Smooth muscle cell (in vitro differentiated cells): ENCODE results near the gene SS18L1. TPM values are rescaled to one million over a fixed set of nuclear protein-coding genes. Genes with fewer than 3 reads are reported as not detected.

ENCODE experiments used
- DNase-seq: peaks from one replicate; lab custom pipeline; 2025; ENCODE audit not compliant: unreplicated experiment; lab: John Stamatoyannopoulos, UW
- H2AFZ ChIP-seq: fragments of 200-600 bp; sonication (generic); 2 replicates; pipeline ENCODE4 v1.6.0; 2016; ENCODE audit warnings: antibody characterized with exemption, low read depth, mild to moderate bottlenecking
- H3F3A ChIP-seq: fragments of 200-600 bp; sonication (generic); 2 replicates; pipeline ENCODE4 v1.6.0; 2017; ENCODE audit warnings: antibody characterized with exemption, low read depth
- H3K27ac ChIP-seq: fragments of 200-600 bp; sonication (generic); 2 replicates; pipeline ENCODE4 v1.5.1; 2016; ENCODE audit warnings: low read depth, mild to moderate bottlenecking
- H3K27me3 ChIP-seq: fragments of 200-600 bp; sonication (generic); 2 replicates; pipeline ENCODE4 v1.6.1; 2016; ENCODE audit warnings: low read depth, mild to moderate bottlenecking
- H3K36me3 ChIP-seq: fragments of 200-600 bp; sonication (generic); 2 replicates; pipeline ENCODE4 v1.5.1; 2016; ENCODE audit warnings: low read depth
- H3K4me1 ChIP-seq: fragments of 200-600 bp; sonication (generic); 2 replicates; pipeline ENCODE4 v1.5.1; 2016; ENCODE audit warnings: low read depth
- H3K4me2 ChIP-seq: fragments of 200-600 bp; sonication (generic); 2 replicates; pipeline ENCODE4 v1.6.0; 2016; ENCODE audit warnings: mild to moderate bottlenecking
- H3K4me3 ChIP-seq: fragments of 200-600 bp; sonication (generic); 2 replicates; pipeline ENCODE4 v1.5.1; 2016; ENCODE audit warnings: mild to moderate bottlenecking
- H3K79me2 ChIP-seq: fragments of 200-600 bp; sonication (generic); 2 replicates; pipeline ENCODE4 v1.6.0; 2016; ENCODE audit warnings: low read depth, mild to moderate bottlenecking
- H3K9ac ChIP-seq: fragments of 200-600 bp; sonication (generic); 2 replicates; pipeline ENCODE4 v1.6.0; 2016; ENCODE audit warnings: low read depth
- H3K9me3 ChIP-seq: fragments of 200-600 bp; sonication (generic); replicated peaks from 2 replicates; pipeline ENCODE4 v1.5.1; 2016; ENCODE audit warnings: low read depth
- H4K20me1 ChIP-seq: fragments of 200-600 bp; sonication (generic); 2 replicates; pipeline ENCODE4 v1.6.0; 2016; ENCODE audit warnings: low read depth
- WGBS: methylation state at CpG from one replicate; pipeline ENCODE4 v1.1.7; 2016; ENCODE audit warnings: low lambda C conversion rate; 5-methylcytosine and 5-hydroxymethylcytosine counted together
- polyA plus RNA-seq: library from polyadenylated mRNA; unstranded; fragments of >200 nt; fragmentation: Nextera tagmentation; extraction: Ambion mirVana; gene quantifications from 2 replicates; pipeline ENCODE4 v1.2.1, GENCODE V29; 2016
- total RNA-seq: library from RNA; depleted of rRNA; stranded (reverse); fragments of >200 nt; gene quantifications from 2 replicates; pipeline ENCODE4 v1.2.3, GENCODE V29; 2014
- TF ChIP-seq, protein P1 (sequence below): fragments of 200-600 bp; sonication (generic); IDR thresholded peaks from 2 replicates; pipeline ENCODE4 v1.5.1; 2017; ENCODE audit warnings: borderline replicate concordance, mild to moderate bottlenecking, antibody characterized with exemption; ENCODE audit not compliant: insufficient read depth, poor library complexity, severe bottlenecking

The SS18L1 gene
- total and polyA plus RNA-seq, 2 experiments from 2014 or later: 2.3 to 10.1 TPM

DNA sequence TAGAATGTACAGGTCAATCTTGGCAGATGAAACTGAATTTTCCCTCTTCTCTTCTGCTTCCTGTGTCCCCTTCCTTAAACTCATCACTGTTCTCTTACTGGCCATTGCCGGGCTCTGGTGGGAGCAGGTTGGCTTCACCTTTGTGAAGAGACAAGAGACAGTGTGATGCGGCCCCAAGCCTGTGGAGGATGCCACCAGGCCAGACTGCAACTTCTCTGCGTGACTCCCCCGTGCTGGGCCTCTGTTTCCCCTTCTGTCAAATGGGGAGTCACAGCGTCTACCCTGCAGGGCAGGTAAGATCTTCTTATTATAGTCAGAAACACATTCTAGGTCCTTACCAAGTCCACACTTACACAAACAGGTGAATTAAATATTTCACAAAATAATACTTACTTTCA lies 23.2 kb upstream of the SS18L1 start:
- Histone ChIP-seq H3K79me2 (peaks cover 21% of the 10 kb centered on the region), H3K4me1 (peaks cover 16% of the 10 kb centered on the region), H4K20me1 (peaks cover 25% of the 10 kb centered on the region), H2AFZ (no peak overlapping the region), H3K9me3 (no peaks in the 10 kb centered on the region), H3K27ac (no peak overlapping the region), H3K9ac (no peak overlapping the region), H3F3A (no peaks in the 10 kb centered on the region), H3K4me2 (no peak overlapping the region), H3K27me3 (no peaks in the 10 kb centered on the region), H3K4me3 (no peak overlapping the region), H3K36me3 (no peaks in the 10 kb centered on the region)
- DNase-seq: no peak
- 95% methylated on average over 5 of the region's 5 CpGs for WGBS
- TF ChIP-seq, protein P1, sequence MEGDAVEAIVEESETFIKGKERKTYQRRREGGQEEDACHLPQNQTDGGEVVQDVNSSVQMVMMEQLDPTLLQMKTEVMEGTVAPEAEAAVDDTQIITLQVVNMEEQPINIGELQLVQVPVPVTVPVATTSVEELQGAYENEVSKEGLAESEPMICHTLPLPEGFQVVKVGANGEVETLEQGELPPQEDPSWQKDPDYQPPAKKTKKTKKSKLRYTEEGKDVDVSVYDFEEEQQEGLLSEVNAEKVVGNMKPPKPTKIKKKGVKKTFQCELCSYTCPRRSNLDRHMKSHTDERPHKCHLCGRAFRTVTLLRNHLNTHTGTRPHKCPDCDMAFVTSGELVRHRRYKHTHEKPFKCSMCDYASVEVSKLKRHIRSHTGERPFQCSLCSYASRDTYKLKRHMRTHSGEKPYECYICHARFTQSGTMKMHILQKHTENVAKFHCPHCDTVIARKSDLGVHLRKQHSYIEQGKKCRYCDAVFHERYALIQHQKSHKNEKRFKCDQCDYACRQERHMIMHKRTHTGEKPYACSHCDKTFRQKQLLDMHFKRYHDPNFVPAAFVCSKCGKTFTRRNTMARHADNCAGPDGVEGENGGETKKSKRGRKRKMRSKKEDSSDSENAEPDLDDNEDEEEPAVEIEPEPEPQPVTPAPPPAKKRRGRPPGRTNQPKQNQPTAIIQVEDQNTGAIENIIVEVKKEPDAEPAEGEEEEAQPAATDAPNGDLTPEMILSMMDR: no peak

DNA sequence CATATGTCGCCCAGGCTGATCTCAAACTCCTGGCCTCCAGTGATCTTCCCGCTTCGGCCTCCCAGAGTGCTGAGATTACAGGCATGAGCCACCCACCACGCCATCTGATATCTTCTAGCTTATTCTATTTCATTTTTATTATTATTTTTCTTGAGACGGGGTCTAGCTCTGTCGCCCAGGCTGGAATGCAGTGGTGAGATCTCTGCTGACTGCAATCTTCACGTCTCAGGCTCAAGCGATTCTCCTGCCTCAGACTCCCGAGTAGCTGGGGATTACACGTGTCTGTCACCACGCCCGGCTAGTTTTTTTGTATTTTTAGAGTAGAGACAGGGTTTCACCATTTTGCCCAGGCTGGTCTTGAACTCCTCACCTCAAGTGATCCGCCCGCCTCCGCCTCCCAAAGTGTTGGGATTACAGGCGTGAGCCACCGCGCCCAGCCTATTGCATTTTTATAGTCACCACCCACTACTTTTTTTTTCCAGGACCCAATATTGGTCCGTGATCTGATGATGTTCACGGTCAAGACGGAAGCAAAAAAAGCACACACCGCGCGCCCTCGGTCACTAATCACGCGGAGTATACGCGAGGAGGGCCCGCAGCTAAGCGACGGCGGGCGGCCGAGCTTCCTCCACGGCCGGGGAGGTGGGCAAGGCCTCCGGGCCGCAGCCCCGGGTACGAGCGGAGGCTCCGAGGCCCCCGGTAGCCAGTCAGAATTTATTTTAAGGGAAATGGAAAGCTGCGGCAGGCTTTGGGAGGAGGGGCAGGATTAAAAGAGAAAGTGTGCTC lies 22.4 kb upstream of the SS18L1 start:
- TF ChIP-seq, protein P1: no peak
- H3K27ac ChIP-seq: peak overlapping the region; percentile 76
- peak overlapping the region; percentile 66 for H3K4me3 ChIP-seq
- H3K9ac ChIP-seq: peak overlapping the region; percentile 73
- WGBS: 17% methylated on average over 45 of the region's 45 CpGs
- H3F3A ChIP-seq: no peaks in the 10 kb centered on the region
- peak overlapping the region; percentile 86 for H3K4me2 ChIP-seq
- no peak for DNase-seq
- peaks cover 16% of the 10 kb centered on the region for H3K4me1 ChIP-seq
- no peaks in the 10 kb centered on the region for H3K9me3 ChIP-seq
- no peaks in the 10 kb centered on the region for H3K27me3 ChIP-seq
- H3K36me3 ChIP-seq: no peaks in the 10 kb centered on the region
- peaks cover 34% of the 10 kb centered on the region for H4K20me1 ChIP-seq
- peaks cover 23% of the 10 kb centered on the region for H3K79me2 ChIP-seq
- H2AFZ ChIP-seq: peak overlapping the region; percentile 79

DNA sequence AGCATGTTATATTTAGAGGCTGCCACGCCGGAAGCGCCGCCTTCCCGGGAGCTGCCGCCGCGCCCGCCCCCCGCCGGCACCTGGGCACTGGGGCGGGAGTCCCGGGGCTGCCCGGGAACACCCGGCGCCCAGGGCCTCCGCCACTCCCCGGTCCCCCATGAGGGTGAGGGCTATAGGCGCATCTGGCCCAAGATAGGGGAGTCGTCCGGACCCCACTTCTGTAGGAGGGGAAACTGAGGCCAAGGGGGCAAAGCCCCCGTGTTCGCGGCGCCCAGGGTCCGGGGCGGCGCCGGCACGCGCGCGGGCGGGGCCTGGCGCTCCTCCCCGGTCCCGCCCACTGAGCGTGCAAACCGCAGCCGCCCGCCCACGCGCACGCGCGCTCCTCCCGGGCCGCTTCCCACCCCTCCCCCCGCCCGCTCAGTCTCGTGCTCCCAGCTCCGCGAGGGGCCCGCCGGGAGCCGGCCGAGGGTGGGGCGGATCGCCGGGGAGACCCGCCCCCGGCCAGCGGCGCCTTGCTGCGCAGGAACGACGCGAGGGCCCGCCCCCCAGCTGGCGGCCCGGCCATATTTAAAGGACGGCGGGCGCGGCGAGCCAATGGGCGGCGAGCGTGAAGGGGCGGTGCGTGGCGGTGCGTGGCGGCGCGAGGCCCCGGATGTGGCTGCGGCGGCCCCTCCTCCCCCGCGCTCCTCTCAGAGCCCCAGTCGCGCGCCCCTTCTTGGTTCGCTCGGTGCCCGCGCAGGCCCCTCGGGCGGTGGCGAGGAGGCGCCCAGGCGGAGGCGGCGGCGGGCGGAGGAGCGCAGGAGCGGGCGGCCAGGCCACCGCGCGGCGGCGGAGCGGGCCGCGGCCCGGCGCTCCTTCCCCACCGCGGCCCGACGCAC lies 21.6 kb upstream of the SS18L1 start, which contains the start of gene LSM14B:
TSS of gene LSM14B (plus strand) at position 700 of the 878 bp plus-strand sequence. CDS start 192 bp downstream, outside the sequence.
- peaks cover 23% of the 10 kb centered on the region for H3K79me2 ChIP-seq
- no peaks in the 10 kb centered on the region for H3K36me3 ChIP-seq
- H3F3A ChIP-seq: no peaks in the 10 kb centered on the region
- peaks cover 39% of the 10 kb centered on the region for H4K20me1 ChIP-seq
- no peaks in the 10 kb centered on the region for H3K9me3 ChIP-seq
- DNase-seq: peak; percentile 96
- H3K4me3 ChIP-seq: peak within 1 kb of the TSS; percentile 89
- no peaks in the 10 kb centered on the region for H3K27me3 ChIP-seq
- peak within 1 kb of the TSS; percentile 76 for H3K27ac ChIP-seq
- peak within 1 kb of the TSS; percentile 77 for H3K9ac ChIP-seq
- peak within 1 kb of the TSS; percentile 97 for H3K4me2 ChIP-seq
- TF ChIP-seq, protein P1: no peak
- peaks cover 16% of the 10 kb centered on the region for H3K4me1 ChIP-seq
- 1% methylated on average over 40 of the region's 124 CpGs for WGBS
- peak within 1 kb of the TSS; percentile 79 for H2AFZ ChIP-seq
